Glomerular endothelial cell (primary cell): ENCODE results near the gene SLC12A6. TPM values are rescaled to one million over a fixed set of nuclear protein-coding genes. Genes with fewer than 3 reads are reported as not detected.

Source experiments
- DNase-seq: peaks from one replicate; pipeline ENCODE4 v3.0.0-alpha.2; 2011; ENCODE audit warnings: low read depth, low spot score; ENCODE audit errors: extremely low read depth
- total RNA-seq: library from RNA; depleted of rRNA; stranded (reverse); fragments of >200 nt; gene quantifications from 2 replicates; pipeline ENCODE4 v1.2.3, GENCODE V29; 2015

Gene SLC12A6
- total RNA-seq, 1 donor from 2014 or later, result 29.8 TPM

DNA sequence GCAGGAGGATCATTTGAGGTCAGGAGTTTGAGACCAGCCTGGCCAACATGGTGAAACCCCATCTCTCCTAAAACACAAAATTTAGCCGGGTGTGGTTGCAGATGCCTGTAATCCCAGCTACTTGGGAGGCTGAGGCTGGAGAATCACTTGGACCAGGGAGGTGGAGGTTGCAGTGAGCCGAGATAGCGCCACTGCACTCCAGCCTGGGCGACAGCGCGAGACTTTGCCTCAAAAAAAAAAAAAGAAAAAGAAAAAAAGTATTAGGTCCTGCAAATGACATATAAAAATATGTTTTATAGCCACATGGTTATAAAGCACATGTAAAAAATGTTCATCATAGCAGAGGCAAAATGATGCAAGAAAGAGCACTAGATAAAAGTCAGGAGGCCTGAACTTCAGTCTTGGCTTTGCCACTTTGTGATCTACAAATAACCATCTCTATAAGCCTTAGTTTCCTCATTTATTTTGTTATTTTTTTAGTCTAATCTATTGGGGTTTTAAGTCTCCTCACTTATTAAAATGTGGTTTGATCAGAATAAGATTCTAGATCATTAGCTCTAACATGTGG lies 4.9 kb downstream of the SLC12A6 start:
- no peak for DNase-seq

DNA sequence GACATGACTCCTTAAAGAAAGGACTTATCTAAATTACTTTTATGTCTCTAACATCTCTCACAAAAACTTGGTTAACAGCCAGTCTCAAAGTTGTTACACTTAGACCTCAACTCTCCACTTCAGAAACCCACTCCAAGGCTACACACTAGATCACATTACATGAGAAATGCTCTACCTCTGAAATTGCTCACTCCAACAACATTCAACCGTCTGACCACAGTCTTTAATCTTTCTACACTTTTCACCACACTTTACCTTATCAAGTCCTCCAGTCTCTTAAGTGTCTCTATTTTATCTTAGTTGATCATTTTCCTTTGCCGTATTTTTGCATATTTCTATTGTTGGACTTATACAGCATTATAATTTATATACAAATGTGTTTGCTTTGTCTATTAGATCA lies 5.8 kb downstream of the SLC12A6 start:
- no peak for DNase-seq

GRCh38 chr15:34330279-34330678 lies 7.3 kb downstream of the SLC12A6 start:
- DNase-seq, result no peak

GRCh38 chr15:34329006-34329405 lies 8.6 kb downstream of the SLC12A6 start:
- no peak for DNase-seq

GRCh38 chr15:34327906-34328305 lies 9.7 kb downstream of the SLC12A6 start:
- no peak for DNase-seq

- no peak for DNase-seq
Measured at GRCh38 chr15:34325368-34325767, 12.2 kb downstream of the SLC12A6 start.

DNA sequence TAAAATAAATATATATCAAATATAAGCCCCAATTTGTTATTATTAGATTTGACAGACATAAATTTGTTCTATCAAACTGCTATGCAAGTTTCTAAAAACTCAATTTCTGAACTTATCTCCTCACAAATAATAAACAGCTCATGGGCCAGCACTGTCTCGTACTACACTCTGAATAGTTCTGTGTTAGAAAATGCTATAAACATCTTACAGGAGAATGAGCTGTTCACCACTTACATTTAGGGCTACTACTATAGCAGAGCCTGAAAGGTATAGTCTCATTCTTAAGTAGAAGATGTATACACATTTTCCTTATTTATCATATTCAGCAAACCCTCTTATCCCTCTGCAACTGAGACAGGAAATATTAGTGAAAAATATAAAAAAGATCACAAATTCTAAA lies 12.6 kb downstream of the SLC12A6 start:
- no peak for DNase-seq

DNA sequence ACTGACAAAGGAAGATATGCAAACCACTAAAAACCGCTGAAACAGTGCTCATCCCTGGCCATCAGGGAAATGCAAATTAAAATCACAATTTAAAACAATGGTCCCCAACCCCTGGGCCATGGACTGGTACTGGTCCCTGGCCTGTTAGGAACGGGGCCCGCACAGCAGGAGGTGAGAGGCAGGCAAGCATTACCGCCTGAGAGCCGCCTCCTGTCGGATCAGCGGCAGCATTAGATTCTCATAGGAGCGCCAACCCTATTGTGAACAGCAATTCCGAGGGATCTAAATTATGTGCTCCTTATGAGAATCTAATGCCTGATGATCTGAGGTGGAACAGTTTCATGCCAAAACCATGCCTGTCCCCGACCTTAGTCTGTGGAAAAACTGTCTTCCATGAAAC lies 14.4 kb downstream of the SLC12A6 start:
- no peak for DNase-seq

GRCh38 chr15:34318277-34319079 lies 19.1 kb downstream of the SLC12A6 start:
- no peak for DNase-seq

DNA sequence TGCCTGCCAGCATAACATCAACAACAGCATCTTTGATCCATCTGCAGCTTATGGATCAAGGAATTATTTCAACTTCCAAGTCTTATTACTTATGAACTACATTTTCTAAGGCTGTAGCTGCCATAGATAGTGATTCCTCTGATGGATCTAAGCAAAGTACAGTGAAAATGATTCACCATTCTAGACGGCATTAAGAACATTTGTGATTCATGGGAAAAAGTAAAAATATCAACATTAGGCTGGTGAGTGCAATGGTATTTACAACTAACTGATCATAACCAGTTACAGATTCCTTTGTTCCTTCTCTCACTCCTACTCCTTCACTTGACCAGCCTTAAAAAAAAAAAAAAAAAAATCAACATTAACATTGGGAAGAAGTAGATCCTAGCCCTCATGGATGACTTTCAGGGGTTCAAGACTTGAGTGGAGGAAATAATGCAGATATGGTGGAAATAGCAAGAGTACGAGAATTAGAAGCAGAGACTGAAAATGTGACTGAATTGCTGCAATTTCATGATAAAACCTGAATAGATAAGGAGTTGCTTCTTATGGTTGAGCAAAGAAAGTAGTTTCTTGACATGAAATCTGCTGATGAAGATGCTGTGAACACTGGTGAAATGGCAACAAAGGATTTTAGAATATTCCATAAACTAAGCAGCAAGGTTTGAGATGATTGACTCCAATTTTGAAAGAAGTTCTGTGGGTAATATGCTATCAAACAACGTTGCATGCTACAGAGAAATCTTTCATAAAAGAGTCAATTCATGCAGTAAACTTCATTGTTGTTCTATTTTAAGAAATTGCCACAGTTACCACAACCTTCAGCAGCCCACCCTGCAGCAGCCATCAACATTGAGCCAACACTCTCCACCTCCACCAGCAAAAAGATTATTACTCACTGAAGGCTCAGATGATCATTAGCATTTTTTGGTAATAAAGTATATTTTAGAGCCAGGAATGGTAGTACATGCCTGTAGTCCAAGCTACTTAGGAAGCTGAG lies 22.8 kb downstream of the SLC12A6 start:
- no peak for DNase-seq

DNA sequence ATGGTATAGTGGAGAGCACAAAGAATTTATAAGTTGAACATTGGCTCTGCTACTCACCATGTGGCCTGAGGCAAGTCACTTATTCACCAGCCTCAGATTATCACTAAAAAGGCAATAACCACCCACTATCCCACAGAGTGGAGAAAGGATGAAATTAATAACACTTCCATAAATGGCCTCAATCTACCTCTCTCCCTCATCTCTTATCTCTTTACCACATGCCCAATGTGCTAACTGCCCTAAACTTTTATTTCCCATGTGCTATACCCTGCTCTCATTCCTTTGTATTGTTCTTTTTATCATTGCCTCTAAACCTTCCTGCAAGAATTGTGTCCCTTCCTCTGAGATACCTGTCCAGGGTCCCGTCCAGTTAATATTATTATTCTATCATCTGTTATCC lies 26.0 kb downstream of the SLC12A6 start:
- DNase-seq, result no peak

DNA sequence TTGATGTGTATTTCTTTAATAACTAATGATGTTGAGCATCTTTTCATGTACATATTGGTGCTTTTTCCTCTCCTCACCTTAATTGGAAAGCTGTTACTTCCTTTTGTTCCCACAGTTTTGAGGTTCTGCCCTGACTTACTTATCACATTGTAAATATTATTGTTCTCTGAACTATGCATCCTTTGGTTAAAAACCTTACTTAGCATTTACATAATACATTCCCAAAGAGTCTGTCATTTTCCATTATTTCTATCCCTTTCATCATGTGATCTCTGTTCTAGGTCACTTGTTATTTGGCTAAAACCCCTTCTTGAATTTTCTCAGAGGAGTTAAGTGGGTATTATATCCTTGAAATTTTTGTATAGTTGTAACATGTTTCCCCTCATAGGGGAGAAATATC lies 33.0 kb downstream of the SLC12A6 start:
- DNase-seq, result no peak

GRCh38 chr15:34301058-34301457 lies 36.5 kb downstream of the SLC12A6 start:
- DNase-seq, result no peak

GRCh38 chr15:34297059-34297458 lies 40.5 kb downstream of the SLC12A6 start:
- DNase-seq, result no peak

DNA sequence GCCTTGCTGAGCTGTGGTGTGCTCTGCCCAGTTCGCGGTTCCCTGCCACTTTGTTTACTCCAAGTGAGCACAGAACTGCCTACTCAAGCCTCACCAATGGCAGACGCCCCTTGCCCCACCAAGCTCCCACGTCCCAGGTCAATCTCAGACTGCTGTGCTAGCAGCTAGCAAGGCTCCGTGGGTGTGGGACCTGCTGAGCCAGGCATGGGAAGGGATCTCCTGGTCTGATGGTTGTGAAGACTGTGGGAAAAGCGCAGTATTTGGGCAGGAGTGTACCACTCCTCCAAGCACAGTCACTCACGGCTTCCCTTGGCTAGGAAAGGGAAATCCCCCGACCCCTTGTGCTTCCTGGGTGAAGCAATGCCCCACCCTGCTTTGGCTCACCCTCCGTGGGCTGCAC lies 45.0 kb downstream of the SLC12A6 start:
- no peak for DNase-seq

GRCh38 chr15:34284937-34285336 lies 52.6 kb downstream of the SLC12A6 start:
- DNase-seq, result no peak

DNA sequence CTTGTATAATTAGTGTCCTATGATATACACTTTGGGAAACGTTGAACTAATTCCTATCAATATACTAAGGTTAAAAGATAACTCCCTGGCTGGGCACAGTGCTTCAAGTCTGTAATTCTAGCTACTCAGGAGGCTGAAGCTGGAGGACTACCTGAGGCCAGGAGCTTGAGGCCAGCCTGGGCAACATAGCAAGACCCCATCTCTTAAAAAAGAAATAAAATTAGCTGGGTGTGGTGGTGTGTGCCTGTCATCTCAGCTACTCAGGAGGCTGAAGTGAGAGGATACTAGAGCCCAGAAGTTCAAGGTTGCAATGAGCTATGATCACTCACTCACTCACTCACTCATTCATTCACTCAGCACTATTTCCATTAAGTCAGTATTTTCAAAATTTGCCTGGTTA lies 55.2 kb downstream of the SLC12A6 start:
- no peak for DNase-seq

DNA sequence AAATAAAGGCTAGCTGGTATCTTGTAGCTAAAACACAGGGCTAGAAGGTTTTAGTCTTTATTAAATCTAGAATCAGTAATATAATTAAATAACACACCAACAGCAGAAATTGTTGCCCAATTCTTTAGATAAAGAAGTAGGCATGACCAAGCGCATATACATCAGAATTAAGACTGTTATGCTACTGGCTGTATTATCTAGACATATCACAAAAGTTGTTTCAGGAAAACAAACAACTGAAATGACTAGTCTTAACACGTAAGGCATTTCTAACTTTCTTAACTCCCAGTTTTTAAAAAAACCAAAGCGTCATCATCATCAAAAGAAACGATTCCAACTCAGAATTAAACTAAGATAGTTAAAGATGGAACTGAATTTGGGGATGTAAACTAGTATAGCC lies 57.4 kb downstream of the SLC12A6 start:
- DNase-seq, result no peak

DNA sequence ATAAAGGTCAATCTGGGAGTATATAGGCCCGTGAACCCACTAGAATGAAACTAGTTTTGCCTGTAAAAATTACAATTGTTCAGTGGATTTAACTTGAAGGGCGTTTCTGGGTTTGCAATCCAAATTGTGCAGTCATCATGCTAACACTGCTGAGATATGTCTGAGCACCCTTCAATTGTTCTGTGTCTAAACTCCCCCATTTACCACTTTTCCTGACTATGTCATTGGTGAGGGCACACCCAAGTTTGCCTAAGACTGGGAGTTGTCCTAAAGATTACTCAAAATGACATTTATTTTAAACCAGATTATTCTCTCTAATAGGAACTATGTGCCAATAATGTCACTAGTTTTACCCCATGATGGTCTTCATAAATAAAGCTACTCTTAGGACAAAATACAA lies 58.2 kb downstream of the SLC12A6 start:
- DNase-seq, result no peak

DNA sequence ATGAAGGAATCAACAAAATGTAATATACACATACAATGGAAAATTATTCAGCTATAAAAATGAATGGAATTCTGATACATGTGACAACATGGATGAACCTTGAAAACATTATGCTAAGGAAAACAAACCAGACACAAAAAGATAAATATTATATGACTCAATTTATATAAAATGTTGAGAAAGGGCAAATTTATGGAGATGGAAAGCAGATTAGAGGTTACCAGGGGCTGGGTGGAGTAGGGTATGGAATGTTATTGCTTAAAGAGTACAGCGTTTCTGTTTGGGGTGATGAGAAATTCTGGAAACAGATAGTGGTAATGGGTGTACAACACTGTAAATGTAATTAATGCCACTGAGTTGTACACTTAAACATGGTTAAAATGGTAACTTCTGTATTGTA lies 61.9 kb downstream of the SLC12A6 start:
- DNase-seq, result no peak

- DNase-seq, result no peak
Measured at GRCh38 chr15:34275154-34275553, 62.4 kb downstream of the SLC12A6 start.
